K562 (cell line): Measurements from ENCODE around the gene UPK2. TPM values are rescaled to one million over a fixed set of nuclear protein-coding genes. Genes with fewer than 3 reads are reported as not detected.
A peak's percentile ranks its signal among the peaks of the same experiment; 100 is the strongest.

Experiments used
- CHD1 ChIP-seq: fragments of 200-600 bp; sonication (generic); IDR thresholded peaks from one replicate; pipeline ENCODE4 v1.6.1; 2012; ENCODE audit warnings: mild to moderate bottlenecking, moderate library complexity, low read length, inconsistent platforms
- CHD4 ChIP-seq: fragments of 200-600 bp; sonication (generic); IDR thresholded peaks from 3 replicates; pipeline ENCODE4 v1.6.1; 2012; ENCODE audit warnings: low read depth, mild to moderate bottlenecking, mixed read lengths, low read length, inconsistent platforms; ENCODE audit not compliant: insufficient read depth, insufficient replicate concordance, poor library complexity, severe bottlenecking
- CTCF ChIP-seq, 3 experiments: IDR thresholded peaks in 2 of 3; conservative IDR thresholded peaks in 1 of 3; 2 replicates each; pipeline ENCODE4 v1.5.1; 2011 to 2012; ENCODE audit warnings: low read length in 3 of 3, mild to moderate bottlenecking in 3 of 3, control low read depth in 2 of 3, improper control_type of control experiment in 1 of 3, inconsistent platforms in 1 of 3, low read depth in 1 of 3, mixed read lengths in 1 of 3, moderate library complexity in 1 of 3; ENCODE audit not compliant: insufficient read depth in 2 of 3
- FOS ChIP-seq: IDR thresholded peaks from 3 replicates; pipeline ENCODE4 v1.6.1; 2011; ENCODE audit not compliant: insufficient read length; ENCODE audit errors: extremely low read depth
- HINFP ChIP-seq: fragments of 450-650 bp; conservative IDR thresholded peaks from 2 replicates; pipeline ENCODE4 v1.6.1; 2016; ENCODE audit warnings: missing genetic modification characterization, low read depth, mild to moderate bottlenecking, control low read depth, missing compliant biosample characterization
- JUN ChIP-seq, 2 experiments: sonication (generic) in 1 of 2; formaldehyde crosslinking in 1 of 2; IDR thresholded peaks; 2 replicates each; pipeline versions ENCODE4 v1.6.1 to v1.8.0; 2012 to 2022; ENCODE audit warnings: borderline replicate concordance in 2 of 2, mild to moderate bottlenecking in 2 of 2, improper control_type of control experiment in 1 of 2, low read depth in 1 of 2, low read length in 1 of 2, missing genetic modification reagents in 1 of 2
- polyA plus RNA-seq, 8 experiments: library from polyadenylated mRNA; depleted of rRNA in 4 of 8; stranded (reverse) in 5 of 8; unstranded in 3 of 8; fragments of >200 nt; fragmentation: Nextera tagmentation in 2 of 8; fragmentation: Illumina TruSeq in 1 of 8; extraction: Ambion mirVana in 2 of 8; extraction: Trizol in 1 of 8; gene quantifications; 2 replicates each; pipeline versions ENCODE4 v1.2.1 to v1.2.3, GENCODE V29; 2011 to 2014; ENCODE audit warnings: inconsistent platforms in 1 of 8, missing spikeins in 1 of 8
- total RNA-seq, 7 experiments: library from RNA; depleted of rRNA in 6 of 7; stranded (reverse); fragments of >200 nt in 6 of 7; fragmentation: Illumina TruSeq in 2 of 7; extraction: Trizol in 2 of 7; gene quantifications; 2 replicates each; pipeline versions ENCODE4 v1.2.1 to v1.2.3, GENCODE V29; 2011 to 2021; ENCODE audit warnings: low replicate concordance in 1 of 7
- TF ChIP-seq, protein P1 (sequence below): fragments of 250-450 bp; sonication (Bioruptor Pico); IDR thresholded peaks from 2 replicates; pipeline ENCODE4 v1.4.0; 2020; ENCODE audit warnings: mild to moderate bottlenecking, moderate library complexity
- TF ChIP-seq, protein P2 (sequence below): IDR thresholded peaks from 2 replicates; pipeline ENCODE4 v1.6.1; 2012; ENCODE audit warnings: low read depth, low read length, improper control_type of control experiment, borderline replicate concordance
- TF ChIP-seq, protein P3 (sequence below): sonication (generic); formaldehyde crosslinking; IDR thresholded peaks from 2 replicates; pipeline ENCODE4 v1.8.0; 2023; ENCODE audit warnings: missing genetic modification reagents, mild to moderate bottlenecking, borderline replicate concordance

The UPK2 gene
- total and polyA plus RNA-seq, 9 of the 15 experiments (the other 6 are each of a cell fraction or from before 2014, with no cell fraction given): not detected

- TF ChIP-seq, protein P1, sequence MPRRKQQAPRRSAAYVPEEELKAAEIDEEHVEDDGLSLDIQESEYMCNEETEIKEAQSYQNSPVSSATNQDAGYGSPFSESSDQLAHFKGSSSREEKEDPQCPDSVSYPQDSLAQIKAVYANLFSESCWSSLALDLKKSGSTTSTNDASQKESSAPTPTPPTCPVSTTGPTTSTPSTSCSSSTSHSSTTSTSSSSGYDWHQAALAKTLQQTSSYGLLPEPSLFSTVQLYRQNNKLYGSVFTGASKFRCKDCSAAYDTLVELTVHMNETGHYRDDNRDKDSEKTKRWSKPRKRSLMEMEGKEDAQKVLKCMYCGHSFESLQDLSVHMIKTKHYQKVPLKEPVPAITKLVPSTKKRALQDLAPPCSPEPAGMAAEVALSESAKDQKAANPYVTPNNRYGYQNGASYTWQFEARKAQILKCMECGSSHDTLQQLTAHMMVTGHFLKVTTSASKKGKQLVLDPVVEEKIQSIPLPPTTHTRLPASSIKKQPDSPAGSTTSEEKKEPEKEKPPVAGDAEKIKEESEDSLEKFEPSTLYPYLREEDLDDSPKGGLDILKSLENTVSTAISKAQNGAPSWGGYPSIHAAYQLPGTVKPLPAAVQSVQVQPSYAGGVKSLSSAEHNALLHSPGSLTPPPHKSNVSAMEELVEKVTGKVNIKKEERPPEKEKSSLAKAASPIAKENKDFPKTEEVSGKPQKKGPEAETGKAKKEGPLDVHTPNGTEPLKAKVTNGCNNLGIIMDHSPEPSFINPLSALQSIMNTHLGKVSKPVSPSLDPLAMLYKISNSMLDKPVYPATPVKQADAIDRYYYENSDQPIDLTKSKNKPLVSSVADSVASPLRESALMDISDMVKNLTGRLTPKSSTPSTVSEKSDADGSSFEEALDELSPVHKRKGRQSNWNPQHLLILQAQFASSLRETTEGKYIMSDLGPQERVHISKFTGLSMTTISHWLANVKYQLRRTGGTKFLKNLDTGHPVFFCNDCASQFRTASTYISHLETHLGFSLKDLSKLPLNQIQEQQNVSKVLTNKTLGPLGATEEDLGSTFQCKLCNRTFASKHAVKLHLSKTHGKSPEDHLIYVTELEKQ (CRISPR knock-in tag): no peak
- TF ChIP-seq CHD4 (no peak), JUN (IDR thresholded peaks at IDR 0.05; ENCODE audit: borderline replicate concordance, low read depth, low read length) (no peak), JUN (CRISPR knock-in tag; IDR thresholded peaks at IDR 0.05; ENCODE audit: borderline replicate concordance) (0 out of 2 replicates have a peak, but pooled peaks have one; percentile 31), CTCF (IDR thresholded peaks at IDR 0.05 in 2 of 3, conservative IDR thresholded peaks at IDR 0.05 in 1 of 3; ENCODE audit: insufficient read depth in 2 of 3, low read depth in 1 of 3, low read length in 3 of 3) (peak; percentile 89 to 97 (median 89)), CHD1 (no peak), HINFP (no peak), FOS (no peak)
- TF ChIP-seq, protein P2, sequence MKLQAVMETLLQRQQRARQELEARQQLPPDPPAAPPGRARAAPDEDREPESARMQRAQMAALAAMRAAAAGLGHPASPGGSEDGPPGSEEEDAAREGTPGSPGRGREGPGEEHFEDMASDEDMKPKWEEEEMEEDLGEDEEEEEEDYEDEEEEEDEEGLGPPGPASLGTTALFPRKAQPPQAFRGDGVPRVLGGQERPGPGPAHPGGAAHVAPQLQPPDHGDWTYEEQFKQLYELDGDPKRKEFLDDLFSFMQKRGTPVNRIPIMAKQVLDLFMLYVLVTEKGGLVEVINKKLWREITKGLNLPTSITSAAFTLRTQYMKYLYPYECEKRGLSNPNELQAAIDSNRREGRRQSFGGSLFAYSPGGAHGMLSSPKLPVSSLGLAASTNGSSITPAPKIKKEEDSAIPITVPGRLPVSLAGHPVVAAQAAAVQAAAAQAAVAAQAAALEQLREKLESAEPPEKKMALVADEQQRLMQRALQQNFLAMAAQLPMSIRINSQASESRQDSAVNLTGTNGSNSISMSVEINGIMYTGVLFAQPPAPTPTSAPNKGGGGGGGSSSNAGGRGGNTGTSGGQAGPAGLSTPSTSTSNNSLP: no peak
- TF ChIP-seq, protein P3, sequence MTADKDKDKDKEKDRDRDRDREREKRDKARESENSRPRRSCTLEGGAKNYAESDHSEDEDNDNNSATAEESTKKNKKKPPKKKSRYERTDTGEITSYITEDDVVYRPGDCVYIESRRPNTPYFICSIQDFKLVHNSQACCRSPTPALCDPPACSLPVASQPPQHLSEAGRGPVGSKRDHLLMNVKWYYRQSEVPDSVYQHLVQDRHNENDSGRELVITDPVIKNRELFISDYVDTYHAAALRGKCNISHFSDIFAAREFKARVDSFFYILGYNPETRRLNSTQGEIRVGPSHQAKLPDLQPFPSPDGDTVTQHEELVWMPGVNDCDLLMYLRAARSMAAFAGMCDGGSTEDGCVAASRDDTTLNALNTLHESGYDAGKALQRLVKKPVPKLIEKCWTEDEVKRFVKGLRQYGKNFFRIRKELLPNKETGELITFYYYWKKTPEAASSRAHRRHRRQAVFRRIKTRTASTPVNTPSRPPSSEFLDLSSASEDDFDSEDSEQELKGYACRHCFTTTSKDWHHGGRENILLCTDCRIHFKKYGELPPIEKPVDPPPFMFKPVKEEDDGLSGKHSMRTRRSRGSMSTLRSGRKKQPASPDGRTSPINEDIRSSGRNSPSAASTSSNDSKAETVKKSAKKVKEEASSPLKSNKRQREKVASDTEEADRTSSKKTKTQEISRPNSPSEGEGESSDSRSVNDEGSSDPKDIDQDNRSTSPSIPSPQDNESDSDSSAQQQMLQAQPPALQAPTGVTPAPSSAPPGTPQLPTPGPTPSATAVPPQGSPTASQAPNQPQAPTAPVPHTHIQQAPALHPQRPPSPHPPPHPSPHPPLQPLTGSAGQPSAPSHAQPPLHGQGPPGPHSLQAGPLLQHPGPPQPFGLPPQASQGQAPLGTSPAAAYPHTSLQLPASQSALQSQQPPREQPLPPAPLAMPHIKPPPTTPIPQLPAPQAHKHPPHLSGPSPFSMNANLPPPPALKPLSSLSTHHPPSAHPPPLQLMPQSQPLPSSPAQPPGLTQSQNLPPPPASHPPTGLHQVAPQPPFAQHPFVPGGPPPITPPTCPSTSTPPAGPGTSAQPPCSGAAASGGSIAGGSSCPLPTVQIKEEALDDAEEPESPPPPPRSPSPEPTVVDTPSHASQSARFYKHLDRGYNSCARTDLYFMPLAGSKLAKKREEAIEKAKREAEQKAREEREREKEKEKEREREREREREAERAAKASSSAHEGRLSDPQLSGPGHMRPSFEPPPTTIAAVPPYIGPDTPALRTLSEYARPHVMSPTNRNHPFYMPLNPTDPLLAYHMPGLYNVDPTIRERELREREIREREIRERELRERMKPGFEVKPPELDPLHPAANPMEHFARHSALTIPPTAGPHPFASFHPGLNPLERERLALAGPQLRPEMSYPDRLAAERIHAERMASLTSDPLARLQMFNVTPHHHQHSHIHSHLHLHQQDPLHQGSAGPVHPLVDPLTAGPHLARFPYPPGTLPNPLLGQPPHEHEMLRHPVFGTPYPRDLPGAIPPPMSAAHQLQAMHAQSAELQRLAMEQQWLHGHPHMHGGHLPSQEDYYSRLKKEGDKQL: no peak
Observed at GRCh38 chr11:118930094-118930712, 25.9 kb upstream of the UPK2 start (continued).
